Glutamatergic neuron (in vitro differentiated cells): Measurements from ENCODE around the gene RBP7. TPM values are rescaled to one million over a fixed set of nuclear protein-coding genes. Genes with fewer than 3 reads are reported as not detected.
"Not testable (repeated sequence)": the region's sequence is repeated elsewhere in the genome, so short reads cannot be mapped to it uniquely, and the experiment has no call there.

ENCODE experiments used
- DNase-seq: peaks from one replicate; pipeline ENCODE4 v3.0.0; 2022
- H3K27ac Mint-ChIP-seq: one replicate; pipeline ENCODE4 v1.8.0; 2020; ENCODE audit warnings: mild to moderate bottlenecking, mixed read lengths, inconsistent platforms; ENCODE audit not compliant: unreplicated experiment
- H3K27me3 Mint-ChIP-seq: one replicate; pipeline ENCODE4 v1.8.0; 2020; ENCODE audit warnings: mild to moderate bottlenecking, moderate library complexity, mixed read lengths, inconsistent platforms; ENCODE audit not compliant: unreplicated experiment
- H3K36me3 Mint-ChIP-seq: one replicate; pipeline ENCODE4 v1.8.0; 2020; ENCODE audit warnings: mild to moderate bottlenecking, mixed read lengths, inconsistent platforms; ENCODE audit not compliant: unreplicated experiment
- H3K4me1 Mint-ChIP-seq: one replicate; pipeline ENCODE4 v1.8.0; 2020; ENCODE audit warnings: mild to moderate bottlenecking, low read depth, mixed read lengths, inconsistent platforms; ENCODE audit not compliant: unreplicated experiment
- H3K4me3 Mint-ChIP-seq: one replicate; pipeline ENCODE4 v1.8.0; 2020; ENCODE audit warnings: mild to moderate bottlenecking, mixed read lengths, inconsistent platforms; ENCODE audit not compliant: unreplicated experiment
- H3K9me3 Mint-ChIP-seq: one replicate; pipeline ENCODE4 v1.8.0; 2020; ENCODE audit warnings: mild to moderate bottlenecking, moderate library complexity, mixed read lengths, inconsistent platforms; ENCODE audit not compliant: unreplicated experiment
- total RNA-seq: library from RNA; stranded (reverse); fragmentation: NEBNext Ultra II Directional; extraction: Animal tissue kit (Norgen Biotek cat#: 25700); gene quantifications from one replicate; pipeline ENCODE4 v1.2.1, GENCODE V29; 2021; ENCODE audit not compliant: unreplicated experiment
- TF ChIP-seq, protein P1 (sequence below): fragments of 200-600 bp; sonication (generic); IDR thresholded peaks from one replicate; pipeline ENCODE4 v1.5.0; 2021; ENCODE audit not compliant: partially characterized antibody, unreplicated experiment

The RBP7 gene
- total RNA-seq, 1 donor from 2014 or later: not detected

DNA sequence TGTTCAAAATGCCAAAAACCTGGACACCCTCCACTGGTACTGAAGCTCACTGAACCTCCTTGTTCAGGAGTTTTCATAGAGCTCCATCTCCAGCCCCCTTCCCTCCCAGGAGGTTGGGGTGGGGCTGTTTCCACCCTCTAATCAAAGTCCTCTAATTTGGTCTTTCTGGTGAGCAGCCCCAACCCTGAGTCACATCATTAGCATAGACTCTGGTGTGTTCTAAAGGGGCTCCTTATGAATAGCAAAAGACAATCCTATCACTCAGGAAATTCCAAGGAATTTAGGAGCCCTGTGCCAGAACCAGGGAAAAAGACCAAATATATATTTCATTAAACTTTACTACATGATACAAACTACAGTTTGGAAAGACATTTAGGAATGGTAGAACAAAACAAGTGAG lies 22.5 kb downstream of the RBP7 start:
- no peaks in the 10 kb centered on the region for H3K36me3 Mint-ChIP-seq
- peaks cover 6% of the 10 kb centered on the region for H3K4me1 Mint-ChIP-seq
- DNase-seq: no peak
- H3K27me3 Mint-ChIP-seq: no peaks in the 10 kb centered on the region
- H3K27ac Mint-ChIP-seq: no peak overlapping the region
- no peak overlapping the region for H3K4me3 Mint-ChIP-seq
- H3K9me3 Mint-ChIP-seq: no peaks in the 10 kb centered on the region
- TF ChIP-seq, protein P1, sequence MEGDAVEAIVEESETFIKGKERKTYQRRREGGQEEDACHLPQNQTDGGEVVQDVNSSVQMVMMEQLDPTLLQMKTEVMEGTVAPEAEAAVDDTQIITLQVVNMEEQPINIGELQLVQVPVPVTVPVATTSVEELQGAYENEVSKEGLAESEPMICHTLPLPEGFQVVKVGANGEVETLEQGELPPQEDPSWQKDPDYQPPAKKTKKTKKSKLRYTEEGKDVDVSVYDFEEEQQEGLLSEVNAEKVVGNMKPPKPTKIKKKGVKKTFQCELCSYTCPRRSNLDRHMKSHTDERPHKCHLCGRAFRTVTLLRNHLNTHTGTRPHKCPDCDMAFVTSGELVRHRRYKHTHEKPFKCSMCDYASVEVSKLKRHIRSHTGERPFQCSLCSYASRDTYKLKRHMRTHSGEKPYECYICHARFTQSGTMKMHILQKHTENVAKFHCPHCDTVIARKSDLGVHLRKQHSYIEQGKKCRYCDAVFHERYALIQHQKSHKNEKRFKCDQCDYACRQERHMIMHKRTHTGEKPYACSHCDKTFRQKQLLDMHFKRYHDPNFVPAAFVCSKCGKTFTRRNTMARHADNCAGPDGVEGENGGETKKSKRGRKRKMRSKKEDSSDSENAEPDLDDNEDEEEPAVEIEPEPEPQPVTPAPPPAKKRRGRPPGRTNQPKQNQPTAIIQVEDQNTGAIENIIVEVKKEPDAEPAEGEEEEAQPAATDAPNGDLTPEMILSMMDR: no peak

DNA sequence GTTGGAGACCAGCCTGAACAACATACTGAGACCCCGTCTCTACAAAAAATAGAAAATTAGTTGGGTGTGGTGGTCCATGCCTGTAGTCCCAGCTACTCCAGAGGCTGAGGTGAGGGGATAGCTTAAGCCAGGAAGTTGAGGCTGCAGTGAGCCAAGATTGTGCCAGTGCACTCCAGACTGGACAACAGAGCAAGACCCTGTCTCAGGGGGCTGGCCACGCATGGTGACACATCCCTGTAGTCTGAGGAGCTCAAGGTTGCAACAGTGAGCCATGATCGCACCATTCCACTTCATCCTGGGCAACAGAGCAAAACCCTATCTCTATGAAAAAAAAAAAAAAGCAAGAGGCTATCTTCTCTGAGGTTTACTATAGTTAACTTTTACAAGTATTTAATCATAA lies 23.1 kb downstream of the RBP7 start:
- no peak overlapping the region for H3K27ac Mint-ChIP-seq
- no peaks in the 10 kb centered on the region for H3K9me3 Mint-ChIP-seq
- H3K4me3 Mint-ChIP-seq: no peak overlapping the region

DNA sequence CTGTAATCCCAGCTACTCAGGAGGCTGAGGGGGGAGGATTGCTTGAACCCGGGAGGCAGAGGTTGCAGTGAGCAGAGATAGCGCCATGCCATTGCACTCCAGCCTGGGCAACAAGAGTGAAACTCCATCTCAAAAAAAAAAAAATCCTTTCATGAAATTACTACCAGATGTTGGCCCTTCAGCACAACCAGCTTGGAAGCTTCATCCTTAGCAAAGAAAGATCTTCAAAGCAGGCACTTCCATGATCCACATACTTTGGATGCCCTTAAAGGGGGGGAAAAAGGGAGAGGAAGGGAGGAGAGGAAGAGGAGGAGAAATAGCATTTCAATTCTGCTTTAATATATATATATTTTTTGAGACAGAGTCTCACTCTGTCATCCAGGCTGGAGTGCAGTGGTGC lies 23.6 kb downstream of the RBP7 start:
- not testable (repeated sequence) for H3K27ac Mint-ChIP-seq, H3K4me3 Mint-ChIP-seq, H3K36me3 Mint-ChIP-seq, H3K4me1 Mint-ChIP-seq, DNase-seq, H3K27me3 Mint-ChIP-seq, H3K9me3 Mint-ChIP-seq

More for the DNA sequence above, 23.1 kb downstream of the RBP7 start:
- Mint-ChIP-seq H3K4me1 (peaks cover 6% of the 10 kb centered on the region), H3K27me3 (no peaks in the 10 kb centered on the region), H3K36me3 (no peaks in the 10 kb centered on the region)
- DNase-seq: no peak
- TF ChIP-seq, protein P1: no peak

DNA sequence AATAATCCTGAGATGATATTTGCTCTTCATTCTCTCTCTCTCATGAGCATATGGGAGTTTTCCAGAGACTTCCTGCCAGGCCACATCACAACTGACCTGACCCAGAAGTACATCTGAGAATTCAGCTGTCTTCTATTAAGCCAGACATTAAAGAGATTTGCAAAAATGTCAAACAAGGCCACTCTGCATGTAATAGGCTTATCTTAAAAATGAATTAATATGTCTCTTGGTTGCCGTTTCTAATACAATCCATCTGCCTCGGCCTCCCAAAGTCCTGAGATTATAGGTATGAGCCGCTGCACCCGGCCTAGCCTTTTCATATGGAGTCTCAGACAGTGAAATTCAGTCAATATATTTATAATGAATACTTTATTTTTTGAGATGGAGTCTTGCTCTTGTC lies 25.0 kb downstream of the RBP7 start:
- H3K27ac Mint-ChIP-seq, DNase-seq, H3K9me3 Mint-ChIP-seq, H3K27me3 Mint-ChIP-seq, H3K4me1 Mint-ChIP-seq, H3K36me3 Mint-ChIP-seq, H3K4me3 Mint-ChIP-seq: not testable (repeated sequence)

DNA sequence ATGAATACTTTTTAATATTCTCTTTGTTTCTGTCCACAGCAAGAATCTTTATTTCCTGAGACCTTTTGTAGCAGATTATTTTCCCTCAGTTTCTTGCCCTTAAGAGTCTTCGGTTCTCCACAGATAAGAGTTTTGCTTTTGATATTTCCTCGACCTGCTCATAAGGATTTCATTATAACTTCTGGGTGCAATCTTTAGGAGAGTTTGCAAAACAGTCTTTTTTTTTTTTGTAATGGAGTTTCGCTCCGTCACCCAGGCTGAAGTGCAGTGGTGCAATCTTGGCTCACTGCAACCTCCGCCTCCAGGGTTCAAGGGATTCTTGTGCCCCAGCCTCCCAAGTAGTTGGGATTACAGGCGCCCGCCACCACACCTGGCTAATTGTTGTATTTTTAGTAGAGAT lies 25.6 kb downstream of the RBP7 start:
- Mint-ChIP-seq H3K27ac (no peak overlapping the region), H3K27me3 (no peaks in the 10 kb centered on the region), H3K36me3 (no peaks in the 10 kb centered on the region), H3K4me3 (no peak overlapping the region), H3K9me3 (no peaks in the 10 kb centered on the region), H3K4me1 (no peaks in the 10 kb centered on the region)
- DNase-seq: no peak
- TF ChIP-seq, protein P1: no peak

DNA sequence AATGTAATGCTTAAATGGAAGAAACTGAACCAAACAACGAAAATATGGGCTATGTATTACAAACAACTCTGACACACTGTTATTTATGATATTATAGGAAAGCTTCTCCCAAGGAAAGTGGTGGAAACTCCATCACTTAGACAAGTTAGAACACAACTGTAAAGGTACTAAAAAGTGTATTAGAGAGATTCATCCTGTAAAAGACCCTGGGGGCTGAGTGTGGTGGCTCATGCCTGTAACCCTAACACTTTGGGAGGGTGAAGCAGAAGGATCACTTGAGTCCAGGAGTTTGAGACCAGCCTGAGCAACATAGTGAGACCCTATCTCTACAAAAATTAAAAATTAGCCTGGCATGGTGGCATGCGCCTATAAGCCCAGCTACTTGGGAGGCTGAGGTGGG lies 28.3 kb downstream of the RBP7 start:
- no peak for DNase-seq
- Mint-ChIP-seq H3K4me3 (no peak overlapping the region), H3K4me1 (peaks cover 2% of the 10 kb centered on the region), H3K9me3 (peaks cover 3% of the 10 kb centered on the region), H3K27me3 (no peaks in the 10 kb centered on the region), H3K36me3 (no peaks in the 10 kb centered on the region), H3K27ac (no peak overlapping the region)
- TF ChIP-seq, protein P1: no peak
